Transverse colon (tissue), 4 donors: ENCODE data around the gene AVP.

Source experiments
- CTCF ChIP-seq, 5 experiments: fragments of 200-600 bp in 3 of 5; fragments of 450-650 bp in 2 of 5; sonication (generic) in 3 of 5; IDR thresholded peaks; 1 replicate in 2 of 5; 2 replicates in 3 of 5; pipeline ENCODE4 v1.5.1; 2016 to 2017; ENCODE audit warnings: antibody characterized with exemption in 5 of 5, inconsistent platforms in 3 of 5, mild to moderate bottlenecking in 2 of 5, moderate library complexity in 1 of 5
- POLR2A ChIP-seq: fragments of 450-650 bp; IDR thresholded peaks from one replicate; pipeline ENCODE4 v1.6.1; 2016; ENCODE audit warnings: antibody characterized with exemption, mild to moderate bottlenecking, moderate library complexity
- POLR2AphosphoS5 ChIP-seq, 3 donors: sonication (generic); formaldehyde crosslinking; IDR thresholded peaks; one replicate each; pipeline ENCODE4 v1.6.1; 2016; ENCODE audit warnings: antibody characterized with exemption in 3 of 3

DNA sequence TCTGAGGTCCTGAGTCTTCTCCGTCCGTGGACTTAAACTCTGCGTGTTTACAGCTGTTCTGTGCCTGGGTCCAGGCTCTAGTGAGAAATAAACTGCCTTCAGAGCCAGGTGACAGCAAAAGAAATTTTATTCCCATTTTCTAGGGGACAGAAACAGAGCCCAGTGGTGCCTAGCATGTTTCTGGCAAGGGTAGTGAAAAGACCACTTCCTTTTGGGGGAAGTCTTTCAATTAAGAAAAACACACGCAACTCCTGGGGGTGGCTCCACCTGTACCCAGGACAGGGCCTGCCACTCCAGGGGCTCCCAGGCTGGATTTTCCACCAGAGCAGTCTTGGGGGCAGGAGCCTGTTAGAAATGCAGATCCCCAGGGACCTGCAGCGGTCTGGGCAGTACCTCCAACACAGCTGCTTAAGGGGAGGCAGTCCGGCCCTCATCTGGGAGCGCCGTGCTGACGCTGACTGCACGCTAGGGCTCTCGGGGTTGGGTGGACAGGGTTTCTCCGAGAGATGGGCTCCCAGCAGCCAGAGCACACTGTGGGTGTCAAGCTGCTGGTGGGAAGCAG lies 23.0 kb upstream of the AVP start:
- TF ChIP-seq CTCF (IDR thresholded peaks at IDR 0.05) (no peak), POLR2AphosphoS5 (IDR thresholded peaks at IDR 0.05) (no peak), POLR2A (no peak)
